M059J (cell line): ENCODE data around the gene PITPNC1. TPM values are rescaled to one million over a fixed set of nuclear protein-coding genes. Genes with fewer than 3 reads are reported as not detected.
"Not testable (repeated sequence)": the region's sequence is repeated elsewhere in the genome, so short reads cannot be mapped to it uniquely, and the experiment has no call there.

Experiments
- DNase-seq: peaks from one replicate; pipeline ENCODE4 v3.0.0-alpha.2; 2012; ENCODE audit warnings: low read depth
- total RNA-seq: library from RNA; depleted of rRNA; stranded (reverse); fragments of >200 nt; shearing (Covaris generic); gene quantifications from 2 replicates; pipeline ENCODE4 v1.2.3, GENCODE V29; 2014; rRNA removed

The PITPNC1 gene
- total RNA-seq, 1 experiment from 2014 or later = 4.0 TPM

DNA sequence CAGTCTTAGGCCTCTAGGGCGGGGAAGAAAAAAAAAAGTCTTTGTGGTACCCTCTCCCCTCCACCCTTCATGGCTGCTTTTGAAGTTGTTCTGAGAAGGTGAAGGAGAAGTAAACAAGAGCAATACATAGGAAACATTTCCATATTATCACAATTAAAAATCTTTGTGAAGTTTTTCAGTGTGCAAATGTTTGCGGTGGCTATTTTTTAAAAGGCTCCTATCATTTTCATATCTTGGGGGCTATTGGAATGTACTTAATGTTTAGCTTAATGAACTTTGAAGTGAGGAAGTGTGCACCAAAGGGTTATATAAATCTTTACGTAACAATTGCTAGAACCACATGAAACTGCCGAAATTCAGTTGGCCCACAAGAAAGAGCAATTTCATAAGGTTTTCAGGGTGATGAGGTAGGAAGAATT, 348.3 kb downstream of the PITPNC1 start:
- DNase-seq = no peak

DNA sequence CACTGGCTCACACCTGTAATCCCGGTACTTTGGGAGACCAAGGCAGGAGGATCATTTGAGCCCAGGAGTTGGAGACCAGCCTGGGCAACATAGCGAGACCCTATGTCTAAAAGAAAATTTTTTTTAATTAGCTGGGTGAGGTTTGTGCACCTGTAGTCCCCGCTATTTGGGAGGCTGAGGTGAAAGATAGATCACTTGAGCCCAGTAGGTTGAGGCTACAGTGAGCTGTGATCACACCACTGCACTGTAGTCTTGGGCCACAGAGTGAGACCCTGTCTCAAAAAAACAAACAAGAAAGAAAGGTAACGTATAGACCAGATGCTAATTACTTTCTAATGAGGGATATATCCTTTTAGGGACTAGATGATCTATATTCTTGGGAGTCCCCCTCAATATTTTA, 348.7 kb downstream of the PITPNC1 start:
- DNase-seq = no peak

DNA sequence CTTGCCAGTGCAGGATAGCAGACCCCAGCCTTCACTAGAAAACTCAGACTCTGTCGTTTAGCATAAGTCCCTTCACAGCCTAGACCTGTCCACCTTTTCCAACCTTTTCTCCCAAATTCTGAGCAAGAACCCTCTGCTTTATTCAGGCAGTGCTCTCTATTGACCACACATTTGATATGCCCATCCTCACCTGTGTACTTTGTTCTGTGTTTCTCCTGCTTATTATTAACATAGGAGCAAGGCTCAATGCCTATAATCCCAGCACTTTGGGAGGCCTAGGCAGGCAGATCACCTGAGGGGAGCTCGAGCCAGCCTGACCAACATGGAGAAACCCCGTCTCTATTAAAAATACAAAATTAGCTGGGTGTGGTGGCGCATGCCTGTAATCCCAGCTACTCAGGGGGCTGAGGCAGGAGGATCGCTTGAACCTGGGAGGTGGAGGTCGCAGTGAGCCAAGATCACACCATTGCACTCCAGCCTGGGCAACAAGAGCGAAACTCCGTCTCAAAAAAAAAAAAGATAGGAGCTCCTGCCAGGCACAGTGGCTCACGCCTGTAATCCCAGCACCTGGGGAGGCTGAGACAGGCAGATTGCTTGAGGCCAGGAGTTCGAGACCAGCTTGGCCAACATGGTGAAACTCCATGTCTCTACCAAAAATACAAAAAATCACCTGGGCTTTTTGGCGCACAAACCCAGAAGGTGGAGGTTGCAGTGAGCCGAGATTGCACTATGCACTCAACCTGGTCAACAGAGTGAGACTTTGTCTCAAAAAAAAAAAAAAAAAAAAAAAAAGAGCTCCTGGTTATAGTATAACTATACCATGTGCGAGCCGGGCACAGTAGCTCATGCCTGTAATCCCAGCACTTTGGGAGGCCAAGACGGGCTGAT, 350.3 kb downstream of the PITPNC1 start:
- not testable (repeated sequence) for DNase-seq

DNA sequence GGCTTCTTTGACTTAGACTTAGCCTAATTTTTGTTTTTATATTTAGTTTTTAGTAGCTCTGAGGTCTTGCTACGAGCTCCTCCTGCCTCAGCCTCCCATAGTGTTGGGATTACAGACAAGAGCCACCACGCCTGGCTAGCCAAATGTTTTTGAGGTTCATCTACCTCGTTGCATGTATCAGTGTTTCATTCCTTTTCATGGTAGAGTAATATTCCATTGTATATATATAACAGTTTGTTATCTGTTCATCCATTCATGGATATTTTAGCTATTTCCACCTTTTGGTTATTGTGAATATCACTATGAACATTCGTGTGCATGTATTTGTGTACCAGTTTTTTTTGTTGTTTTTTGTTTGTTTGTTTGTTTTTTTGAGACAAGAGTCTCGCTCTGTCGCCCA, 352.8 kb downstream of the PITPNC1 start:
- DNase-seq = no peak

DNA sequence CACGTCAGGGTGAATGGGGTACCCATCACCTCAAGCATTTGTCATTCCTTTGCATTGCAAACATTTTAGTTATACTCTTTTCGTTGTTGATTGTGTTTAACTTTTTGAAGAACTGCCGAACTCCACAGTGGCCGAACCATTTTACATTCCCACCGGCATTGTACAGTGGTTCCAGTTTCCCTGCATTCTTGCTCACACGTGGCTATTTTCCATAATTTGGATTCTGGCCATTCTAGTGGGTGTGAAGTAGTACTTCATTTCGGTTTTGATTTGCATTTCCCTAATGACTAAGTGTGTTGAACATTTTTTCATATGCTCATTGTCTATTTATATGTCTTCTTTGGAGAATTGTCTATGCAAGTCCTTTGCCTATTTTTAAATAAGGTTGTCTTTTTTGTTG, 353.6 kb downstream of the PITPNC1 start:
- DNase-seq = no peak

DNA sequence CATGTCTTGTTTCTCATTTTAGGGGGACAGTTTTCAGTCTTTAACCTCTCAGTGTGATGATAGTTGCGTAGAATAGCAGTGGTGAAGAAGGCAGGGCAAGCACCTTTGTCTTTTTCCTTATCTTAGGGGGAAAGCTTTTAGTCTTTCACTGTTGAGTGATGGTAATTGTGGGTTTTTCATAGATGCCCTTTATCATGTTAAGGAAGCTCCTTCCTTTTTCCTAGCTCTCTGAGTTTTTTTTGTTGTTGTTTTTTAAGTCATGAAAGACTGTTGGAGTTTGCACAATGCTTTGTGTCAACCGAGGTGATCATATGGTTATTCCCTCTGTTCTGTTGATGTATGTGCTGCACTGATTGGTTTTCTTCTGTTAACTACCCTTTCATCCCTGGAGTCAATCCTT, 356.4 kb downstream of the PITPNC1 start:
- no peak for DNase-seq

DNA sequence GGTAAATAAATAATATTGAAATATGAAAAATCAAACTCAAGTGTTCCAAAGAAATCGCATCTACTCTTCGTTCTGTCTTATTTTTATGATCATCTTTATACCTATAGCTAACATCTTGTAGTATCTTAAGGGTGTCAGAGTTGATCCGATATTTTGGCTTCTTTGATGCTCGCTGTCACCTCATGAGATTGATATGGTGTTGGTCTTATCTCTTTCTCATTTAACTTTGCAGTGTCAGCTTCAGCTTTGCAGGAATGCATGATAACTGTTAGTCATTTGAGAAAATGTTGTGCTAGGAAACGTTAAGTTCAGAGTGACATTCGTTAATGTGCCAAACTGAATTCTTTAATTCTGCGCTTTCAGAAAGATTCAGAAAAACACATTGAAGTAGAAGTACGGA, 360.1 kb downstream of the PITPNC1 start:
- DNase-seq = no peak

DNA sequence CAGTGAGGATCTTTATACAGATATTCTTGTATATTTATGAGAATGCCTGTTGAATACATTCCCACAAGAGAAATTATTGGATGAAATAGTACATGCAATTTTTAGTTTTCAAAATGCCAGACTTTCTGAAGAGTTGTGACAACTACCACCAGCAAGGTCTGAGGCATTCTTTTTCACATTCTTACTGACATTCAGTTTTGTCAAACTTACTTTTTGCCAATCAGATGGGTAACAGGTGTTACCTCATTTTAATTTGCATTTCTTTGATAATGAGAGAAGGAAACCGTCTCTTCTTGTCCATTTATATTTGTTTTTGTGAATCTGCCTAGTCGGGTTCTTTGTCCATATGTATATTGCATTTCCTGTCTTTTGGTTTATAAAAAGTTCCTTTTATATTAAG, 364.9 kb downstream of the PITPNC1 start:
- no peak for DNase-seq

Other genes with a start within 250 kb of the PITPNC1 start
- 15.1 and 21.9 TPM in 2 replicates for gene HELZ, start 132.1 kb upstream of the PITPNC1 start, total RNA-seq
- gene PSMD12, start 10.7 kb upstream of the PITPNC1 start, total RNA-seq = 33.4 and 54.0 TPM in 2 replicates